Stimulated activated CD4-positive, alpha-beta T cell treated with anti-CD3 and anti-CD28 coated beads, Interleukin-4, amount 100 ng/mL, for 24 hours (primary cell): Measurements from ENCODE around the gene TEX13C.
"Not testable (repeated sequence)": the region's sequence is repeated elsewhere in the genome, so short reads cannot be mapped to it uniquely, and the experiment has no call there.

Experiments used
- DNase-seq: peaks from one replicate; pipeline ENCODE4 v3.0.0-alpha.2; 2020

Gene TEX13C

GRCh38 chrX:125319646-125320521 is at the start of gene TEX13C:
TSS of gene TEX13C (plus strand) at chrX:125319871. CDS start at chrX:125320120, 249 bp downstream.
- DNase-seq = no peak

GRCh38 chrX:125287282-125287681 is 32.4 kb upstream of the TEX13C start:
- DNase-seq = no peak

- no peak for DNase-seq
Observed at GRCh38 chrX:125288343-125288742, 31.3 kb upstream of the TEX13C start.

GRCh38 chrX:125289209-125289608 is 30.5 kb upstream of the TEX13C start:
- no peak for DNase-seq

- no peak for DNase-seq
Observed at GRCh38 chrX:125289920-125290319, 29.8 kb upstream of the TEX13C start.

GRCh38 chrX:125291124-125291523 is 28.5 kb upstream of the TEX13C start:
- no peak for DNase-seq

- DNase-seq = no peak
Observed at GRCh38 chrX:125293850-125294780, 25.6 kb upstream of the TEX13C start.

- DNase-seq = no peak
Observed at GRCh38 chrX:125295337-125295736, 24.3 kb upstream of the TEX13C start.

GRCh38 chrX:125298871-125299270 is 20.8 kb upstream of the TEX13C start:
- no peak for DNase-seq

- DNase-seq = no peak
Observed at GRCh38 chrX:125306335-125306866, 13.3 kb upstream of the TEX13C start.

- DNase-seq = no peak
Observed at GRCh38 chrX:125308653-125309052, 11.0 kb upstream of the TEX13C start.

GRCh38 chrX:125319166-125319565 is 505 bp upstream of the TEX13C start:
- not testable (repeated sequence) for DNase-seq

GRCh38 chrX:125322431-125322830 is 2.8 kb downstream of the TEX13C start:
- DNase-seq = no peak

GRCh38 chrX:125326599-125326998 is 6.9 kb downstream of the TEX13C start:
- DNase-seq = no peak

GRCh38 chrX:125327891-125328290 is 8.2 kb downstream of the TEX13C start:
- no peak for DNase-seq

GRCh38 chrX:125333583-125333982 is 13.9 kb downstream of the TEX13C start:
- DNase-seq = no peak

GRCh38 chrX:125340490-125340889 is 20.8 kb downstream of the TEX13C start:
- no peak for DNase-seq

- DNase-seq = no peak
Observed at GRCh38 chrX:125374169-125374568, 54.5 kb downstream of the TEX13C start.
